Measurements from ENCODE around the gene CDC34.

The CDC34 gene

DNA sequence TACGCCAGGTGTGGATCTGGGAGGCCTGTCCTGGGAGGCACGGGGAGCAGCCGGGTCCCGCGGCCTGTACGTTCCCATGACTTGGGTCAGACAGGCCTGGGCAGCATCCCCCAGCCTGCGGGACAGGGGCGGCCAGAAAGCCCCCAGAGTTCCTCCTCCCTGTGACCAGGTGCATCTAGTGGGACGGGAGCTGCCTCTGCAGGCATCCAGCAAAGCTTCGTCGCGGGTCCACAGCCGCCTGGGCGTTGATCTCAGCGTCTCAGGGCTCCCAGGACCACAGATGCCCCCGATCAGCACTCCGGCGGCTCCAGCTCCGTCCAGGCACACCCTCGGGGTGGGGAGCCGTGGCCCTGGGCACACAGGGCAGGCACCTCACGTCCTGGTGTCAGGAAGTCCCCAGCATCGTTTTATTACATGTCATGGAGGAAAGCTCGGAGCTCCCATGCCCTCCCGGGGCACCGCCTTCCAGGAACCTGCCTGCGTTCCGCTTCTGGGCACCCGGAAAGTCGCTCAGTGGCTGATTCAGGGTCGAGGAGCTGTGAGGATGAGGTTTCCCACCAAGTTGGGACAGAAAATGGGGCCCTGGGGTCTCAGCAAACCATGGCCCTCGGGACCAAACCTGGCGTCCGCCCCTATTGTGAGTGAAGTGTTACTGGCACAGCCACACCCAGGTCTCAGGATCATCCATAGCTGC, 10.8 kb downstream of the CDC34 start:
- DNase-seq (ENCODE audit: low spot score): no peak

DNA sequence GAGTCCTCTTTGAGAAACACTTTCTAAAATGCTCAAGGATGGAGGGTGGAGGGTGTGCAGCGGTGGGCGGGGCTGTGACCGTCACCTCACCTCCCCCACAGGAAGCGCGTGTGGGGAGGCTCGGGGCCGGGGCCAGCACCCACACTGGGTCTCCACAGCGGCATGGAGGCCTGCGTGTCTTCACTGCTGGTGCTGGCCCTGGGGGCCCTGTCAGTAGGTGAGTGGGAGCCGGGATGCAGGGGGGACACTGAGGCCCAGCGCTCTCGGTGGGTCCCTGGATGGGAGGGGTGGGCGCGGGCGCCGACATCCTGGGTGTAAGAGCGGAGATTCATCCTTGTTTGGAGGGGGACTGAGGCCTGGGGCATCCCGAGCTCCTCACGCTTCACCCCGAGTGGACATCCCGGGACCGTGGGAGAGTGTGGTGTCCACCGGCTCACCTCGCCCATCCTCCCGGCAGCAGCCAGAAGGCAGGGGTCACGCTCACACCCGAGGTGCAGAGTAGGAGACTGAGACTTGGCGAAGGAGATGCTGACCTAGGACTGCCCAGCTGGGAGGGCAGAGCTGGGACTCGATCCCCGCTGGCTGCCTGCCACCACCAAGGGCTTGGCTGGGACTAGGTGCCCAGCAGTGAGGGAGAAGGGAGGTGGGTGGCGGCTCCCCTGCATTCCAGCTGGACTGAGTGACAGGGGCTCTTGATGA, 12.5 kb downstream of the CDC34 start, which contains the start of gene GZMM:
TSS of gene GZMM (plus strand) at position 144 of the 699 bp plus-strand sequence. CDS start at position 163, 19 bp downstream.
- no peak for DNase-seq (ENCODE audit: low spot score)

DNA sequence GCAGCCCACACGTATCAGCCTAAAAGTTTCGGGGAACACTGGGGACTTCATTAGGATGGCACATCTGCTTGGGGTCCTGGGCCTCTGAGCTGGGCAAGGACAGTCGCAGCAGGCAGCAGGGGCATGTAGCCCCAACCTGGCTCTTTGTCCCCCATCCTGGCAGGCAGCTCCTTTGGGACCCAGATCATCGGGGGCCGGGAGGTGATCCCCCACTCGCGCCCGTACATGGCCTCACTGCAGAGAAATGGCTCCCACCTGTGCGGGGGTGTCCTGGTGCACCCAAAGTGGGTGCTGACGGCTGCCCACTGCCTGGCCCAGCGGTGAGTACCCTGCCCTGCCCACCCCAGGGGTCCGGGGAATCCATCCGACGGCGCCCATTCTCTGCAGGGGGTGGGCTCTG, 15.6 kb downstream of the CDC34 start:
- DNase-seq (ENCODE audit: low spot score): no peak

DNA sequence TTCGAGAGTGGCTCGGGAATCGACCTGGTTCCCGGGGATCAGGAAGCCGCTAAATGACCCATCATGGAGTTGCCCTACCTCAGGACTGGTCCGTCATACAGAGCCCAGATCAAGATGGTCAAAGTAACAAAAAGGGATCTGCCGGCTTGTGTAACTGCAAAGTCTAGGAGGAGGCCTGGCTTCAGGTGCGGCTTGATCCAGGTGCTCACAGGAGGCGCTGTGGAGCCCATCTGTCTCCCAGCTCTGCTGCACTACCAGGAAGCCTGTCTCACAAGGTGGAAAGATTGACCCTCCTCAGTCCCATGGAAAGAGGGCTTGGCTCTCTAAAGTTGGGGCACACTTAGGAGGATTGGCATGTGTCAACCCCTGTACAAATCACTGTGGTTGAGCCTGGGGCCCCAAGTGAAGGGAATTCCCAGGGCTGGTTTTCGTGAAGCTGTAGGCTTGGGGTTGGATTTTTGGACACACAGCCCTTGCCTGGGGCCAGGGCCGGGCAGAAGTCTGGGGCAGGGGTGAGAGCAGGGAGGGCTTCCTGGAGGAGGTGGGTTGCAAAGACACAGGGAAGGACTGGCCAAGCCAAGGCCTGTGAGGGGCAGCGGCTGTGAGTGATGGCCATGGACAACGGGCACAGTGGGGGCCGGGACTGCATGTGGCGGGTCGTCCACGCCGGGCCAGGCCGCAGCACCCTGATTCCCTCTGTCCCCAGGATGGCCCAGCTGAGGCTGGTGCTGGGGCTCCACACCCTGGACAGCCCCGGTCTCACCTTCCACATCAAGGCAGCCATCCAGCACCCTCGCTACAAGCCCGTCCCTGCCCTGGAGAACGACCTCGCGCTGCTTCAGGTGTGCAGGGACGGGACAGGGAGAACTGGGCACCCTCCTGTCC, 16.5 kb downstream of the CDC34 start:
- no peak for DNase-seq (ENCODE audit: low spot score)

DNA sequence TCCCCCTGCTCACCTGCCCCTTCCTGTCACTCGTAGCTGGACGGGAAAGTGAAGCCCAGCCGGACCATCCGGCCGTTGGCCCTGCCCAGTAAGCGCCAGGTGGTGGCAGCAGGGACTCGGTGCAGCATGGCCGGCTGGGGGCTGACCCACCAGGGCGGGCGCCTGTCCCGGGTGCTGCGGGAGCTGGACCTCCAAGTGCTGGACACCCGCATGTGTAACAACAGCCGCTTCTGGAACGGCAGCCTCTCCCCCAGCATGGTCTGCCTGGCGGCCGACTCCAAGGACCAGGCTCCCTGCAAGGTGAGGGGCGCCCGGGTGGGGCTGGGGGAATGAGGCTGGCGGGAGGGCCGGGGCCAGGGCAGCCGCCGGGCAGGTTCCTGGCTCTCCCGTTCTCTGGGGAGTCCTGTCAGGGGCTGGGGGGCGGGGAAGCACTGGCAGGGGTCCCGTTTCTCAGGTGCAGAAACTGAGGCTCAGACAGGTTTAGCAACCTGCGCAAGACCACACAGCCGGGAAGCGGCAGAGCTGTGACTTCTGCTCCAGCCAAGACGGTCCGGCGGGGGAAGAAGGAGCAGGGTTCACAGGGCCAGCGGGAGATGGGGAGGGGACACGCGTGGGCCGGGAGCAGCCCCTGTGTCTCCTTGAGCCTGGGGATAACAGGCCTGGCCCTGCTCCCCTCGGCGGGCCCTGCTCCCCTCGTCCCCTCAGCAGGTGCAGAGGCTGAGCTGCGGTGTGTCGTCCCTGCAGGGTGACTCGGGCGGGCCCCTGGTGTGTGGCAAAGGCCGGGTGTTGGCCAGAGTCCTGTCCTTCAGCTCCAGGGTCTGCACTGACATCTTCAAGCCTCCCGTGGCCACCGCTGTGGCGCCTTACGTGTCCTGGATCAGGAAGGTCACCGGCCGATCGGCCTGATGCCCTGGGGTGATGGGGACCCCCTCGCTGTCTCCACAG, 17.6 kb downstream of the CDC34 start:
- DNase-seq (ENCODE audit: low spot score): no peak

DNA sequence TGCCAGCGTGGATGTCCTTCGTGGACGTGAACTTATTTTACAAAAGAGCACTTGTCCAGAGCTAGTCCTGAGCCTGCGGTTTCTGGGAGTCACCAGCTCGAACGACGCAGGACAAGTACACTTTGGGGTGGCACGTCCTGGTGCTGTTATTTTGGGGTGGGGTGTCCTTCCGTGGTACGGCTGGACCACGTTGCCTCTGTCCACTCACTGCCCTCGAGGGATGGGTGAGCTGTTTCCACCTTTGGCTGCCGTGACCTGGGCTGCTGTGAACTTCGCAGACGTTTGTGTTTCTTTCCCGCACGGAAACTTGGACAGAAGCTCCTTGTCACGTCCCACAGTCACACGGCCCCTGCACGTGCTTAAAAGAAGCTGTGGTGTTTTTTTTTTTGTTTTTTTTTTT, 23.3 kb downstream of the CDC34 start:
- DNase-seq (ENCODE audit: low spot score): no peak

DNA sequence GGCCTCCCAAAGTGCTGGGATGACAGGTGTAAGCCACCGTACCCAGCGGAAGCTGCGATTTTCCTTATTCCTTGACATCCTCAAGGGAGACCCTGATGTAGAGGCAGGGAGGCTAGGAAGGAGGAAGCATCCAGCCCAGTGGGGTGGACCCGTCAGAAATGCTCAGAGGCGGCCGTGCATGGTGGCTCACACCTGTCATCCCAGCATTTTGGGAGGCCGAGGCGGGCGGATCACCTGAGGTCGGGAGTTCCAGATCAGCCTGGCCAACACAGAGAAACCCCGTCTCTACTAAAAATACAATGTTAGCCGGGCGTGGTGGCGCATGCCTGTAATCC, 23.9 kb downstream of the CDC34 start:
- DNase-seq (ENCODE audit: low spot score): no peak

DNA sequence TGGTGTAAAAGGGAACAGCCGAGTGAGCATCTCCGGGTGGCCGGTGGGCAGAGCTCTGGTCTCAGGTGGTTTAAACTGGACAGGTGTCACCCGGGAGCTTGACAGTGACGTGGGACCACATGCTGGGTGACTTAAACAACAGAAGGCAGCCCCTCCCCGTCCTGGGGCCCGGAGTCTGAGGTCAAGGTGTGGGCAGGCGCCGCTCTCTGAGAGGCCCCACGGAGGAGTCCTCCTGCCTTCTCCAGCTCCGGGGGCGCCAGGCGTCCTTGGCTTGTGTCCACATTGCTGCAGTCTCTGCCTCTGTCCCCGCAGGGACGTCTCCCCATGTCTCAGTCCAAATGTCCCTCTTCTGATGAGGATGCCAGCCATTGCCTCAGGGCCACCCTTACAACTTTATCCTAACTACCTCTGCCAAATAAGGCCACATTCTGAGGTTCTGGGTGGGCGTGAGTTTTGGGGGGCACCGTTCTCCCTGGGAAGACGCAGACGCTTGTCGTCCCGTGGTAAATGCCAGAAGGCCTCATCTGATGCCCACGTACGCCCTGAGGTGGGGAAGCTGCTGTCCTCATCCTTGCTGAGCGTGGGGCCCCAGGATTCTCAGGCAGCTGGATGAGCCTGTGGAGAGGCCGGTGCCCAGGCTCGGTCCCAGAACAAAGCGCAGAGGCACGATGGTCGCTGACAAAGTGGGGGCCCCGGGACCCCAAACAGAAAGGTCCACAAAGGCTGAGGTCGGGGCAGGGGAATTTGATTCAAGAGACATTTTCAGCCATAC, 25.2 kb downstream of the CDC34 start:
- DNase-seq (ENCODE audit: low spot score): no peak

DNA sequence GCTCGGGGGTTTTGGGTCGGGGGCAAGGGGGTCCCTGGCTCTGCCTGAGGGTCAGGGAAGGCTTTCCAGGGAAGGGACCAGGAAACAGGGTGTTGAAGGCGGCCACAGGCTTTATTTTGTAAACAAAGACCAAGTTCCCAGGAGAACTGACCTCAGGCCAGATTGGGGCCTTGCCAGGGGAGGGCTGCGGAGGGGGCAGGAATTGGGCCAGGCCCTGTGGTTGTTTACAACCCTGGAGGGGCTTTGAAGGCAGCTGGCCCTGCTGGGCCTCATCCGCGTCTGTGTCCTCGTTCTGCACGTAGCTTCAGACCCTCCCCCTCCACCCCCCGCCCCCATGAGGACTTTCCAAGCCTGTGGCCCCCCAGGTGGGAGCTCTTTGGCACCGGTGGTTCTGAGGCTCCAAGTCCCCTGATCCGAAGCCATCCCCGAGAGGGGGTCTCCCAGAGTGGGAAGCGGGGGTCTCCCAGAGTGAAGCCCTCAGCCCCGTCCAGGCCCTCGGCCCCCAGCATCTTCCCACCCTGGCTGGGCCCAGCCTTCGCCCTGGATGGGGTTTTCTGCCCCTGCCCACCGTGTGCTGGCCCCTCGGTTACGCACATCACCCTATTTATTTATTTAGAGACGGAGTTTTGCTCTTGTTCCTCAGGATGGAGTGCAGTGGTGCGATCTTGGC, 27.3 kb downstream of the CDC34 start:
- no peak for DNase-seq (ENCODE audit: low spot score)

DNA sequence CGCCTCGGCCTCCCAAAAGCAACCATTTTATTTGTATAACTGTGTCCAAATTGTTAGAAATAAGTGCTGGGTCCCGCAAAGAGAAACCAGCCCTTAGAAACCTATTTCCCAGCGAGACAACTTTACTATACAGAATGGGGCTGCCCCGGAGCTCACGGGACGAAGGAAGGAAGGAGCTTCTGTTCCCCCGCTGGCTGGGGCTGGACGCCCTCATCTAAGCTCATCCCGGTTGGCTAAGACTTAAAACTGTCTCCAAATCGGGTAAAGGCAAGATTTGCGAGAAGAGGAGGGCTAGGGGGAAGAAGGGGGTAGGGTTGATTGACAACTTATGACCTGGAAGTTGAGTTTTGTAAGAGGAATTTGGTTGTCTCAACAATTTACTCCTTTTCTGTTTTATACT, 28.6 kb downstream of the CDC34 start:
- no peak for DNase-seq (ENCODE audit: low spot score)

DNA sequence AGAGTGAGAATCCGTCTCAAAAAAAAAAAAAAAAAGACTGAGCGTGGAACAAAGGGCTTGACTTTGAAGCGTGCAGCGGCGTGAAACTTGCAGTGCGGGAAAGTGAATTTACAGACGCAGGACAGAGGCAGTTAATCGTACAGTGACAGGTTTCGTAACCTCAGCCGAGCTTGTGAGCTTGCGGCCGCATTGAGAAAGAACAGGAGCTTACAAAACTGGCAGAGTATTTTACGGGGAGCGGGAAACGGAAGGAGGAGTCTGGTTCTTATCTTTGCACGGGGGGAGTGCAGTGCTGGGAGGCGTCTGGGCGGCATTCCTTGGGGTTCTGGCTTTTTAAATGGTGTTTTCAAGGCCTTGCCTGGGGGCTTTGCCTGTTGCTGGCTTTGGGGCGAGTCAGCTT, 34.8 kb downstream of the CDC34 start:
- DNase-seq (ENCODE audit: low spot score): no peak

DNA sequence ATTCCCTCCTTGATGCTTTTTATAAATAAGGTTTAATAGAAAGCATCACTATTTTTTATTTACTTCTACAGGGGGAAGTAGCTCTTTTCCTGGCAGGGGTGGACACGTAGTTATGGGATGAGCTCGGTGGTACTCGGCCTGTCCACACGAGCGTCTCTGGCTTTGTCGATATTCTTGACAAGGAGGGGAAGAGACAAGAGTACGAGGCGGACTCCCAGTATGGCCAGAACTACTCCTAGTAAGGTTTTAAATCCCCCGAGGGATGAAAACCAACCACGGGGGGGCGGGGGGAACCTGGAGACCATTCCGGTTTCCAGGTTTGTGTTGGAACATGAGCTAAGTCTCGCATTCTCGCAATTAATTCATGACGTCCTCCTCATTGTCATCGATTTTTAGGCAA, 35.3 kb downstream of the CDC34 start:
- no peak for DNase-seq (ENCODE audit: low spot score)

DNA sequence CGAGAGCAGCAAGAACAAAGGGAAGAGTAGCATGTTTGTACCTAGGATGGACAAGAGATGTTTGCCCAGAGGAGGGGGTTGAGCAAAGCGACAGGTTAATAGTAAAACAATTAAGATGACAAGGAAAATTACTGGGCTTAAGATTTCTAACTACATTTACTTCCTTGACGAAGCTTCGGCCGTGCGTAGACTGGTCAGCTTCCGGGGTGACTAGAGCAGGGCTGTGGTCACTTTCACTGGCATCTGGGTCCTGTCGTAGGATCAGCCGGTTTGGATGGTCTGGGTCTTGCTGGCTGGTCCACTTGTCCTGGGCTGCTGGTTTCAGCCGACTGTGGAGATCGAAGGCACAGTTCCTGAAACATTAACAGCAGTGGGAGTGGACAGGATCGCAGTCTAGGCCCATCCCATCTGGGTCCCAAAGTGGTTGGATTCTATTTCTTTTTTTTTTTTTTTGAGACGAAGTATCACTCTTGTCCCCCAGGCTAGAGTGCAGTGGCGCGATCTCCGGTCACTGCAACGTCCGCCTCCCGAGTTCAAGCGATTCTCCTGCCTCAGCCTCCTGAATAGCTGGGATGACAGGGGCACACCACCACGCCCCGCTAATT, 35.8 kb downstream of the CDC34 start:
- no peak for DNase-seq (ENCODE audit: low spot score)

DNA sequence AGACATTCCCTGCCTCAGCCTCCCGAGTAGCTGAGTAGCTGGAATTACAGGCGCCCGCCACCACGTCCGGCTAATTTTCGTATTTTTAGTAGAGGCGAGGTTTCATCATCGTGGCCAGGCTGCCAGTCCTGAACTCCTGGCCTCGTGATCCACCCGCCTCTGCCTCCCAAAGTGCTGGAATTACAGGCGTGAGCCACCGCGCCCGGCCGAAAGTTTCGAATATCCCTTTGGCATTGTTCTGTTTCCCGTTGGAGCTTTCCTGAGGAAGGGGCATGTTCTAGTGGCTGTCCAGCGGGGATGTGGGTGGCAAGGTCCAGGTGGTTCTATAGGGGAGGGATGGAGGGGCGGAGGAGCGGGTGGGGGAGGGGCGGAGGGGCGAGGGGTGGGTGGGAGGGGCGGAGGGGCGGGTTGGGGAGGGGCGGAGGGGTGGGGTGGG, 38.7 kb downstream of the CDC34 start:
- no peak for DNase-seq (ENCODE audit: low spot score)

DNA sequence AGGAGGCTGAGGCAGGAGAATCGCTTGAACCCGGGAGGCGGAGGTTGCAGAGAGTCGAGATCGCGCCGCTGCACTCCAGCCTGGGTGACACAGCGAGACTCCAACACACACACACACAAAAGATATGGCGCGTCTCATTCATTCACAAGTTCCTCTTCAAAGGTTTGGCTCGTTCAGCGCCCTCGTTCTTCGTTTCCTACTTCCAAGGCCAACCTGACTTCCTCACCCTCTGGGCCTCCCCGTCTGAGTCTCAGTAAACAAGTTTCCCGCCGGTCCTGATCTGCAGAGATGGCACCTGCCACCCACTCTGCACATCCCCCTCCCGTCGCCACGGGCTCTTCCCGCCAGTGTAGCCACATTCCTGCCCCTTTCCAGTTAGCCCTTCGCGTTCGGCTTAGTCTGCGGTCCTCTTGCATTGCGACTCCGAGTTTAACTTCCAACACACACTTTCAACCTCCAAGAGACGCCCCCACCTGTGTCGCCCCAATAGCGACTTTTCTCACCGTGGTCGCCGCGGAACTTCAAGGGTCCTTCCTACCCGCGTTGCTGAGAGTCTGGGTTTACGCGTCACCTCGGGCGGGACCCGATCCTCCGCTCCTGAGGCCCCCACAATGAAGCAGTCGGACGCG, 39.5 kb downstream of the CDC34 start:
- DNase-seq (ENCODE audit: low spot score): no peak

DNA sequence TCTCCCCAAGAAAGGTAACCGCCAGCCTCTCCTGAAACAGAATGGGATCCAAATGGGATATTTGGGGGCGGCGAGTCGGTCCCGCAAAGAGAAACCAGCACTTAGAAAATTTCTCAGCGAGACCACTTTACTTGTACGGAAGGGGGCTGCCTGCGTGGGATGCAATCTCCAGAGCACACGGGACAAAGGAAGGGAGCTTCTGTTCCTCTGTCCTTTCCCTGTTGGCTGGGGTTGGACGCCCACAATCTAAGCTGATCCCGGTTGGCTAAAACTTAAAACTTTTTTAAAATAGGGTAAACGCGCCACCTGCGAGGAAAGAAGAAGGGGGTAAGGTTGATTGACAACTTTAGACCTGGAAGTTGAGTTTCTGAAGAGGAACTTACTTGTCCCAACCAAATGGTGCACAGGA, 40.0 kb downstream of the CDC34 start:
- no peak for DNase-seq (ENCODE audit: low spot score)

DNA sequence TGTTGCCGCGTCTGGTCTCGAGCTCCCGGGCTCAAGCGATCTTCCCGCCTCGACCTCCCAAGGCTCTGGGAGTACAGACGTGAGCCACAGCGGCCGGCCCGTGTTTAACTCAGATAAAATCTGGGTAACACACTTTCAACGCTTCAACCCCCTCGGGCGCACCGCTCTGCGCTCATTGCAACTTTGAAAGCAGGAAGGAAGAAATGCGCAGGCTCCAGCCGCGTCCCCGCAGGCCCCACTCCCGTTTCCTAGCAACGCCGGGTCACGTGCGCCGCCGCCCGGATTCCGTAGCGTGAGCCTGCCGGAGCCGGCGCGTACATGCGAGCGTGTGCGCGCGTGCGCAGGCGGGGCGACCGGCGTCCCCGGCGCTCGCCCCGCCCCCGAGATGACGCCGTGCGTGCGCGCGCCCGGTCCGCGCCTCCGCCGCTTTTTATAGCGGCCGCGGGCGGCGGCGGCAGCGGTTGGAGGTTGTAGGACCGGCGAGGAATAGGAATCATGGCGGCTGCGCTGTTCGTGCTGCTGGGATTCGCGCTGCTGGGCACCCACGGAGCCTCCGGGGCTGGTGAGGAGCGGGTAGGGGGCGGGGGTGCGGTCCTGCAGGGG, 40.7 kb downstream of the CDC34 start, which contains the start of gene BSG:
TSS of gene BSG (plus strand) at position 457 of the 603 bp plus-strand sequence. CDS start at position 496, 39 bp downstream.
- peak; percentile 99 for DNase-seq (ENCODE audit: low spot score)

DNA sequence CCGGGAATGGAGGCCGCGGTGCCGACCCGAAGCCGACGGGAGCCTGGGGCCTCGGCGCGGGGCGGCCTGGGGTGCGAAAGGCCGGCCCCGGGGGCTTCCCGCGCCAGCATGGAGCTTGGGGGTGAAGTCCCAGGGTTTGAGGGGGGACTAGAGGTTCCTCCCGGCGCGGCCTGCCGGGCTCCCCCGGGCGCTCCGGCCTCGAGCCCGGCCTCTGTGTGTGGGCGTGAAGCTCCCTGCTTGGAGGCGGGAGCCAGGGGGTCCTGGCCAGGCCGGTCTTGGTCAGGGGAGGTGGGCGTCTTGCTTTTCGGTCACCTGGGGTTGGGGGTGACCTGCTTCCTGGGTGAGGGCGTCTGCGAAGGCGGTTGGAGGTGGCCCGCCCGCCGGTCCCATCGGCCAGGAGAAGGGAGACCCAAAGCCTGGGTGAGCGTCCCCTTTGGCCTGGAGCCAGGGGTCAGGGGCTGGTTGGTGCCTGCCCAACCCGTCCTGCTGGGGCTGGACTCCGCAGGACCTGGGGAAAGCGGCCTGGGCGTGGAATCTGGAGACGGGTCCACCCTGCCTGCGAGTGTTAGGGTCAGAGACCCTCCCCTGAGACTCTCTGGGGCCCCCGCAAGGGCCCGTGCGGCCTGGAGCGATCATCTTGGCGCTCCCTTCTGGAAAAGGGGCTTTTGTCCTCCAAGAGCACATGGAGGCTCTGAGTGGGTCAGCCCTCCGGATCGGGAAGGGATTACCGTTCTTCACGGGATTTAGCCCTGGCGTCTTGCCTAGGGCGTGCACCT, 41.4 kb downstream of the CDC34 start:
- DNase-seq (ENCODE audit: low spot score): no peak
